ENCODE data around the gene LRP6.

The LRP6 gene

DNA sequence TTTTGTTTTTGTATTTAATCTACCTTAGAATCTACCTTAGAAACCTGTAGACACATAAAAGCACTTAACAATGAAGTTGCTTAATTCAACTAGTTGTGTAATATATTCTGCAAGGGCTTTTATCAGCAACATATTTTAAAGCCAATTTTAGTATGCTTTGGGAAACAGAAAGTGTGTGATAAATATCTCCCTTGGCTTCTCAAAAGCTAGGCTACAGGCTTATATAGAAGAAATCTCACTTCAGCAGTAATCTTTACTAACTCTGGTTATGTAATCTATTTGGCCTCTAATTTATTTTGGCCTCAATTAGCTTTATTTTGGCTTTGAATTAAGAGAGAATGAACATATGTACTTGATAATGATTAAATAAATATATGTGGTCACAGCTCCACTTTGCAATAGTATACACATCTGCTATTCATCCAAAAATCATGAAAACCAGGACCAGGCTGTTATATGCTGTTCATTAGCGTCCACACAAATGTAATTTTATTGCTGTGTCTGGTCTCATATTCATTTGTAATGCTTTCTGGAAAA, 37.2 kb downstream of the LRP6 start:
- TF ChIP-seq TAF1 (IDR thresholded peaks at IDR 0.05; ENCODE audit: borderline replicate concordance, low read depth, low read length) (no peak), POLR2A (IDR thresholded peaks at IDR 0.05; ENCODE audit: low read depth, low read length) (no peak), POLR2AphosphoS5 (IDR thresholded peaks at IDR 0.05; ENCODE audit: low read depth, low read length) (no peak)
- FAIRE-seq (no peak), DNase-seq (ENCODE audit: insufficient read length) (no peak)

GRCh38 chr12:12228402-12228801, 38.4 kb downstream of the LRP6 start:
- no peak for FAIRE-seq
- TF ChIP-seq POLR2A (IDR thresholded peaks at IDR 0.05; ENCODE audit: low read depth, low read length) (no peak), POLR2AphosphoS5 (IDR thresholded peaks at IDR 0.05; ENCODE audit: low read depth, low read length) (no peak), TAF1 (IDR thresholded peaks at IDR 0.05; ENCODE audit: borderline replicate concordance, low read depth, low read length) (no peak)

GRCh38 chr12:12226187-12226586, 40.7 kb downstream of the LRP6 start:
- DNase-seq (ENCODE audit: insufficient read length) (no peak), FAIRE-seq (no peak)
- TF ChIP-seq POLR2AphosphoS5 (IDR thresholded peaks at IDR 0.05; ENCODE audit: low read depth, low read length) (no peak), POLR2A (IDR thresholded peaks at IDR 0.05; ENCODE audit: low read depth, low read length) (no peak), TAF1 (IDR thresholded peaks at IDR 0.05; ENCODE audit: borderline replicate concordance, low read depth, low read length) (no peak)

More at GRCh38 chr12:12228402-12228801, 38.4 kb downstream of the LRP6 start:
- no peak for DNase-seq (ENCODE audit: insufficient read length)

GRCh38 chr12:12224240-12224940, 42.5 kb downstream of the LRP6 start:
- FAIRE-seq (no peak), DNase-seq (ENCODE audit: insufficient read length) (no peak)
- TF ChIP-seq POLR2AphosphoS5 (IDR thresholded peaks at IDR 0.05; ENCODE audit: low read depth, low read length) = no peak
- TF ChIP-seq TAF1 (IDR thresholded peaks at IDR 0.05; ENCODE audit: borderline replicate concordance, low read depth, low read length) = no peak
- no peak for TF ChIP-seq POLR2A (IDR thresholded peaks at IDR 0.05; ENCODE audit: low read depth, low read length)

- DNase-seq (ENCODE audit: insufficient read length) (no peak), FAIRE-seq (no peak)
- TF ChIP-seq TAF1 (IDR thresholded peaks at IDR 0.05; ENCODE audit: borderline replicate concordance, low read depth, low read length) (no peak), POLR2A (IDR thresholded peaks at IDR 0.05; ENCODE audit: low read depth, low read length) (no peak), POLR2AphosphoS5 (IDR thresholded peaks at IDR 0.05; ENCODE audit: low read depth, low read length) (no peak)
Measured at GRCh38 chr12:12221560-12221959, 45.3 kb downstream of the LRP6 start.

- no peak for DNase-seq (ENCODE audit: insufficient read length)
- no peak for FAIRE-seq
Measured at GRCh38 chr12:12219664-12220063, 47.2 kb downstream of the LRP6 start.

GRCh38 chr12:12217018-12217359, 49.9 kb downstream of the LRP6 start:
- FAIRE-seq (no peak), DNase-seq (ENCODE audit: insufficient read length) (no peak)
- TF ChIP-seq TAF1 (IDR thresholded peaks at IDR 0.05; ENCODE audit: borderline replicate concordance, low read depth, low read length) = no peak
- no peak for TF ChIP-seq POLR2AphosphoS5 (IDR thresholded peaks at IDR 0.05; ENCODE audit: low read depth, low read length)
- no peak for TF ChIP-seq POLR2A (IDR thresholded peaks at IDR 0.05; ENCODE audit: low read depth, low read length)

More at GRCh38 chr12:12219664-12220063, 47.2 kb downstream of the LRP6 start:
- TF ChIP-seq POLR2AphosphoS5 (IDR thresholded peaks at IDR 0.05; ENCODE audit: low read depth, low read length) (no peak), POLR2A (IDR thresholded peaks at IDR 0.05; ENCODE audit: low read depth, low read length) (no peak), TAF1 (IDR thresholded peaks at IDR 0.05; ENCODE audit: borderline replicate concordance, low read depth, low read length) (no peak)

GRCh38 chr12:12216349-12217017, 50.4 kb downstream of the LRP6 start:
- no peak for DNase-seq (ENCODE audit: insufficient read length)
- no peak for FAIRE-seq
- no peak for TF ChIP-seq POLR2A (IDR thresholded peaks at IDR 0.05; ENCODE audit: low read depth, low read length)
- TF ChIP-seq POLR2AphosphoS5 (IDR thresholded peaks at IDR 0.05; ENCODE audit: low read depth, low read length) = no peak
- no peak for TF ChIP-seq TAF1 (IDR thresholded peaks at IDR 0.05; ENCODE audit: borderline replicate concordance, low read depth, low read length)

DNA sequence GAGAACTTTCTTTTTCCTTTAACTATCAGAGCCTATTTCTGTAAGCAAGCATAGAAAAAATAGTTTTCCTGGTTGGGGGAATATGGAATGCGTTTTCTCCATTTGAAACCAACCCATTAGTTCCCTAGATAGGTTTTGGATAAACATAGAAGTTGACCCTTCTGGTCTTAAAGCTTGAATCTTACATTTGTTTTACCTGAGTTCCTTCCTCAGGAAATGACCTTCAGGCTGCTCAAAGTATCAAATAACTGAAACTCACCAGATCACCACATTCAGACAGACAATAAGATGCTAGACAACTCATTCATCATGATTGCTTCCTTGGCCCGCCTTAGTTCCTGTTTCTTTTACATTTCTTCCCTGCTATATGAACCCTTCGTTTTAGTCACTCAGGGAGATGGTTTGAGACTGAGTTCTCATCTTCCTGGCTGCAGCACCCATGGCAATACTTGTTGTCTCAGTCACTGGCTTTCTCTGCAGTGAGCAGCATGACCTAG, 52.2 kb downstream of the LRP6 start:
- FAIRE-seq (no peak), DNase-seq (ENCODE audit: insufficient read length) (no peak)

GRCh38 chr12:12214201-12214600, 52.6 kb downstream of the LRP6 start:
- DNase-seq (ENCODE audit: insufficient read length) (no peak), FAIRE-seq (no peak)
- TF ChIP-seq POLR2A (IDR thresholded peaks at IDR 0.05; ENCODE audit: low read depth, low read length) = no peak

More for the DNA sequence above, 52.2 kb downstream of the LRP6 start:
- no peak for TF ChIP-seq POLR2AphosphoS5 (IDR thresholded peaks at IDR 0.05; ENCODE audit: low read depth, low read length)
- no peak for TF ChIP-seq TAF1 (IDR thresholded peaks at IDR 0.05; ENCODE audit: borderline replicate concordance, low read depth, low read length)
- no peak for TF ChIP-seq POLR2A (IDR thresholded peaks at IDR 0.05; ENCODE audit: low read depth, low read length)

DNA sequence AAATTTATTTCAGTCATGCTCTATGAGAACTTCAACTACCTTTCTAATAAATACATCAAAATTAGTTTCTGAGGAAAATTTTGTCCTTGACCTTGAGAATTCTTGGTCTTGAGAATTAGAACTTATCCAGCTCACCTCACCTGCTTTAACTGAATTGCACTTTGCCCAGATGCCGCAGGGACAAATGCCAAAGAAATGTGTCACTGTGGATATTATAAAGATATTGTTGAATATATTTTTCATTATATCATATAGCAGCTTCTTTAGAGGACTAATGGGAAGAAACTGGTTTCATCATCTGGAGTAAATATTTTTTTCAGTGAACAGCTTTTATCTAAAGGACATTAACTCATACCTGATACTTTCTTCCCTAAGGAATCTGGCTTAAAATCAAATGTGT, 54.1 kb downstream of the LRP6 start:
- DNase-seq (ENCODE audit: insufficient read length) (no peak), FAIRE-seq (no peak)
- TF ChIP-seq TAF1 (IDR thresholded peaks at IDR 0.05; ENCODE audit: borderline replicate concordance, low read depth, low read length) (no peak), POLR2A (IDR thresholded peaks at IDR 0.05; ENCODE audit: low read depth, low read length) (no peak), POLR2AphosphoS5 (IDR thresholded peaks at IDR 0.05; ENCODE audit: low read depth, low read length) (no peak)

DNA sequence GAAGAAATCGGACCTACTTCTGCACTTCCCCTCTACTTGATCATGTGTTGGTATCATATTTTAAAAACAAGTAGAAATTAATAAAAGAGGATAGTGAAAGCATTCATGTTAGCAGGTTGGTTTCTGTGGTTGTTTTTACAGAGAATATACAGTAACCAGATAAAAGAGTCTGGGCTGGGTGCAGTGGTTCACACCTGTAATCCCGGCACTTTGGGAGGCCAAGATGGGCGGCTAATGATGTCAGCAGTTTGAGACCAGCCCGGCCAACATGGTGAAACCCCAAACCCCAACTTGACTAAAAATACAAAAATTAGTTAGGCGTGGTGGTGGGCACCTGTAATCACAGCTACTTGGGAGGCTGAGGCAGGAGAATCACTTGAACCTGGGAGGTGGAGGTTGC, 55.9 kb downstream of the LRP6 start:
- FAIRE-seq = no peak
- TF ChIP-seq TAF1 (IDR thresholded peaks at IDR 0.05; ENCODE audit: borderline replicate concordance, low read depth, low read length) = no peak
- no peak for TF ChIP-seq POLR2A (IDR thresholded peaks at IDR 0.05; ENCODE audit: low read depth, low read length)
- no peak for TF ChIP-seq POLR2AphosphoS5 (IDR thresholded peaks at IDR 0.05; ENCODE audit: low read depth, low read length)
- DNase-seq (ENCODE audit: insufficient read length) = no peak

Data from GM12892 (cell line).